RKO (cell line): ENCODE measurements around the gene TXLNG.

Experiments used
- DNase-seq: peaks from one replicate; pipeline ENCODE4 v3.0.0-alpha.2; 2016; ENCODE audit warnings: low spot score

Gene TXLNG

DNA sequence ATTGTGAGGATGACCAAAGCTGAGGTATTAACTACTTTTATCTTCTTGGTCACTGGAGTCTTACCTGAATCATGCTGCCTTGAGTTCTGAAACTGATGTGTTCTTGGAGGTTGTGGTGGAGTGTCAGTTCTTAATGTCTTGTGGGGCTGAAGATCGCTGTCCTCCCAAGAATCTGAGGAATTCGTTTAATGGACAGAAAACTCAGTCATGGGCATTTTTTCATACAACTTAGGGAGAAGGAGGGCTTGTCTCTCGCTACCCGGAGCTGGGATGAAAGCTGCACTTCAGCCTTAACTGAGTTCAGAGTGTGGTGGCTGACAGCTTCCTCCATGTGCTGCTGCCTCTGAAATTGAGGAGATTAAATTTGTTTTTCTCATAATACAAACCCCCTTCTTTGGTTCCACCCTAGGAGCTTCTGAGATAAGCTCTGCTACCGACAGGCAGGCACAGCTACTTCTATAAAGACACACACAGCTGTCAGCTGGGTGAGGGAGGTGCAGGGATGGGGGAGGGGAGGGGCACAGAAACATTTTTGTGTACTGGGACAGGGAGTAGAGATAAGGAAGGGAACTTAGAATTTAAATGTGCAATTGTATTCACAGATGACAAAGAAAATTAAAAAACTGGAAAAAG, 53.1 kb downstream of the TXLNG start:
- no peak for DNase-seq

GRCh38 chrX:16839852-16840460, 53.7 kb downstream of the TXLNG start:
- DNase-seq, result peak; percentile 48

GRCh38 chrX:16842684-16843083, 56.4 kb downstream of the TXLNG start:
- DNase-seq, result no peak

DNA sequence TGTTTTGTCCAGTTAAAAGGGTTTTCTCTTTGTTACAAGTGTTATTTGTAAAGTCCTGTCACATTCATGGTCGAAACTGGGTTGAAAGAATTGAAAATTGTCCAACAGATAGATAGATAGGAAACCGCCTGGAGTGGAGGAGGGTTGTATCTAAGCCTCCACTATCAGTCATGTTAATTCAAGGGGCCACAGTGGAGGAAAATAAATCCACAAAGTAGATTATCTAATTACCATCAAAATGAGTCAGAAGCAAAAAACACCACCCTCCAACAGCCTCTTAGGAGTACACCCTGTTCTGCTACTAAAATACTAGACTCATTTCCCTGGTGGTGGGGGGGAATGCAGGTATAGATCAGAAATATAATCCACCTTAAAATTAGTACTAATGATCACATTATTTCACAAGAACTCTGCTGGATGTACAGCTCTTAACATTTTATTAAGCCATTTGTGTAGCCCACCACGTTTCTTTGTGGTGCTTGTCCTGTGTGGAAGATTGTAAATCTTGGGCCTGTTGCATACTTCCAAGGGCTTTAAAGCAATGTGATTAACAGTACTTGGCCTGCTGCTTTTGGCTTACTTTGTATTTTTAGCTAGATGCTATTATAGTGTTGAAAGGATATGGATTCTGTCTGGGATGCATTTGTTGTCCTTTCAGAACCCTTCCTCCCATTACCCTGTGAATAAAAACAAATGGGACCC, 57.1 kb downstream of the TXLNG start:
- no peak for DNase-seq

DNA sequence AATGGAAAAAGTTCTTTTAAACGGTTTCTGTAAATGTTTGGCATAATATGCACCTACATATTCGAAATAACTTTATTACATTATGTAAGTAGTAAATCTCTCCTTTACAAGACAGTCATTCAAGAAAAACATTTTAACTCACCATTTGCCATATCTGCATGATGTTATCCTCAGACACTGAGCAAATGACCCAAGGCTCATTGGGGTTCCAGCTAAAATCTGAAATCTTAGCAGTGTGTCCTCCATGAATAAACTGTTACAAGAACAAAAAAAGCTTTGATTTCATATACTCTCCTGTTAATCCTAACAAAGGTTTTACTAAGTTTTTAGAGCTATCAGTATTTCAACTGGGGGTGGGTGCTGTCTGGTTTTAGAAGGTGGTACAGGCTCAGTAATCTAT, 59.4 kb downstream of the TXLNG start:
- DNase-seq, result no peak

DNA sequence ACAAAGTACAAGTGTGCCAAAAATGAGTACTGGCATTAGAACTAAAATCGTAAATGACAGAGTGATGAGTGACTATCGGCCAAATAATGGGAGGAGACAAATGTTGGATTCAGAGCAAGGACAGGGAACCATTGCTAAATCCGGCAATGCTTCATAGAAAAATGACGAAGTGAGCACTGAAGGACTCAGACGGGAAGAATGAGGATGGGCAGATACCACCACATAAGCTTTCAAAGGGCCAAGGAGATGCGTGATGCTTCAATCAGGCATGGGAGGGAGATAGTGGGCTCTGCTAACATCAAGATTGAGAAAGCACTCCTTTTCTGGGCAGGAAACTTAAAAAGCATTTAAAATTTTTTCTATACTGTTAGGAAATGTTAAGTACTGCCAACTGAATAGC, 62.3 kb downstream of the TXLNG start:
- no peak for DNase-seq

DNA sequence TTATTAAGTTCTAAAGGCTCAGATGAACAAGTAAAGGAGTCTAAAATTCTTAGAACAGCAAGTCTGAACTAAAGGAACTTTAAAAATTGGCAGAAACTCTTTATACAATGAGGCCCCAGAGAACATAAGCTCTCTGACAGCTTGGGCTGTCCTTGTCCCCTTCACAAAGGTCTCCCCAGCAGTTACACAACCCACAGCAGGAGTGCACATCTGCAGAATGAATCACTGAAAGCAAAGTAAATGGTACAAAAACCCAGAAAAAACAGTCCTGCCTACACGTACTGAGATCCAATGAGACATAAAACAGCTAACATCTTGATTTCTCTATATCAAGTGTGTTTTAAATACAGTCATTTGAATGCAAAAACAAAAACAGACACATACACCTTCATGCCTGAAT, 65.2 kb downstream of the TXLNG start:
- DNase-seq, result no peak

DNA sequence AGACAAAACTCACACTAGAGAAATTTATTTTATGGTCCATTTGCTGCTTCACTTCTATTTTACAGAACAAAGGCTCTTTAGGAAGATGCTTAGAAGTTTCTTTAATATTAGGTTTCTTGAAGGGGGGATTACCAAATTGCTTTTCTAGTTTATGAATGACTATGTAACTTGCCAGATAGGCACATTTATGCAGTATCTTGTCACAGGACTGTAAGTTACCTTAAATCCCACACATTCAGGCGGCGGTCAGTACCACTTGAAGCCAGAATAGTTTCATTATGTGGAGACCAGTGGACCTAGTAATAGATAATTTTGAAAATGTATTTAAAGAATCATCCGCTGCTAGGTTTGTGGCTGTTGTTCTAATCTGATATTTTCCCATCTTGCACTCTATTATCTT, 65.6 kb downstream of the TXLNG start:
- no peak for DNase-seq

DNA sequence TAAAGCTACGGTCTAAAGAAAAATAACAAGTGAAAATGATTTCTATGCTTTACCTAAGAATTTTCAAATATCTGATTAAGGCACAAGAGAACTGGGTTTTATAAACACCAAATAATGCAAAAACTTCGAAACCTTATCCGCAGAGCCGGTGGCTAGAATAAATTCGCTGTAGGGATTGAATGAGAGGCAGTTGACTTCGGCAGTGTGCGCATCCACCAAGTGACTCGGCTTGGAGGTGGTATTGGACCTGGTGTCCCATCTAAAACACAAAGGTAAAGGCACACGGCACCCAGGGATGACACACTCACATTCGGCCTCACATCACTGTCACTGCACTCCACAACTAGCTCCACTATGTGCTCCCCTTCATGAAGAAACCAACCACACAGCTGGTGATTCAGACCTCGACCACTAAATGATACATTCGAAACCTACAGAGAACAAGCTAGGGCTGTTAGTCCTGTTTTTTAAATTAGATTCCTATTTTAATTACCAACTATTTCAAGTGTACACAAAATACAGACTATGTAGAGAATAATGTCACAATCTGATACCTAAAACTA, 66.4 kb downstream of the TXLNG start:
- DNase-seq, result no peak

- no peak for DNase-seq
These were observed 67.3 kb downstream of the TXLNG start for GRCh38 chrX:16853537-16853936.

DNA sequence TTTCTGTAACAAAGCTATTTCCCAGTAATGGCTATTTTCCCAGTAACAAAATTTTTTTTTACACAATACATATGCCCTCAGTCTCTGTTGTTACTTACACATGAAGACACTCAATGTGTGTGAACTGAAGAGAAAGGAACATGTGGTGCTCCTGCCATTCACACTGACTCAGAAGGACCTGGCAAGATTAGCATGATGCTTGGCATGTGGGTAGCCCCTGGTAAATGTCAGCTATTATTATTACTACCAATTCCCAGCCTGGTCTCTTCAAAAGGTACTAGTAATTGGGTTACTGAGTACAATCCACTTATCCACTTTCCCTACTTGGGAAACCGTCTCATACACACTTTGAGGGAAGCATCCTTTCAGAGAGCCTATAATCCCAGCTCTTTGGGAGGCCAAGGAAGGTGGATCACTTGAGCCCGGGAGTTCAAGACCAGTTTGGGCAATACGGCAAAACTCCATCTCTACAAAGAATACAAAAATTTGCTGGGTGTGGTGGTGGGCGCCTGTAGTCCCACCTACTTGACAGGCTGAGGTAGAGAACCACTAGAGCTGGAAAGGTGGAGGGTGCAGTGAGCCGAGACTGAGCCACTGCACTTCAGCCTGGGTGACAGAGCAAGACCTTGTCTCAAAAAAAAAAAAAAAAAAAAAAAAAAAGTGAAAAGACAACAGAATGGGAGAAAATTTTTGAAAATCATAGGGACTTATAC, 69.3 kb downstream of the TXLNG start:
- no peak for DNase-seq

- DNase-seq, result peak; percentile 83
These were observed 69.8 kb downstream of the TXLNG start for GRCh38 chrX:16856076-16856404.

DNA sequence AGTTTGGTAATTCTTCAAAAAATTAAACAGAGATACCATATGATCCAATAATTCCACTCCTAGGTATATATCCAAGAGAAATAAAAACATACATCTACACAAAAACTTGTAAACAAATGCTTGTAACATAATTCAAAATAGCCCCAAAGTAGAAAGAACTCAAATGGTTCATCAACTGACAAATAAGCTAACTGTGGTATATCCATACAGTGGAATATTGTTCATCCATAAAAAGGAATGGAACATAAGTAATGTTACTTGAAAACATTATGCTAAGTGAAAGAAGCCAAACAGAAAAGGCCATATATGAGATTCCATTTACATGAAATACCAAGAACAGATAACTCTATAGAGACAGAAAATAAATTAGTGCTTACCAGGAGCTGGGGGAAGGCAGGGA, 70.5 kb downstream of the TXLNG start:
- DNase-seq, result no peak

DNA sequence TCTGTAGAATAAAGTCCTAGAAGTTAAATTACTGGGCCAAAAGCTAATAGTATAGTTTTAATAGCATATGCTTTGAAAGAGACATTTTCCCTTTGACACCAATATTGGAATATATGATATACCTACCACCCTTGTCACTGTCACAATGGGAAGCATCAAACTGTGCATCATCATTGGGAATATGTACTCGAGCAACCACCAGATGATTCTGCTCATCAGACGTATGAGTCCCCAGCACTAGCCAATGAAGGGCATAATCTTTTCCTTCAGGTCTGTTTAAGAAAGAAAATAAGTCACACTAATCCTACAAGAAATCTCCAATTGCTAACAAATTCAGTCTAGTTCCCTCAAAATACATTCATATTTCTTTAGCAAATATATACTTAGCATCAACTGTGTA, 76.6 kb downstream of the TXLNG start:
- DNase-seq, result no peak

DNA sequence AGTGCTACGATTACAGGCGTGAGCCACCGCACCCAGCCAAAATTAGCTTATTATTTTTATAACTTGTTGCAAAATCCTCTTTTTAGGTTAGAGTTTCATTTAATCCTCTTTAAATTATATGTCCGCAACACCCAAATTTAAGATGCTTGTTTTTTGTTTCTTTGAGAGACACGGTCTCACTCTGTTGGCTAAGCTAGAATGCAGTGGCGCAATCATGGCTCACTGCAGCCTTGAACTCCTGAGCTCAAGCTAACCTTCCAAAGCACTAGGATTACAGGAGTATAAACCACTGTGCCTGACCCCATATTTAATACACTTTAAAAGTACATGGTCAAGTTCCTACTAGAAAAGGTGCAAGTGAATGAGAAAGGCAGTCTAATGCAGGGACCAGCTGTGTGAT, 81.7 kb downstream of the TXLNG start:
- no peak for DNase-seq

DNA sequence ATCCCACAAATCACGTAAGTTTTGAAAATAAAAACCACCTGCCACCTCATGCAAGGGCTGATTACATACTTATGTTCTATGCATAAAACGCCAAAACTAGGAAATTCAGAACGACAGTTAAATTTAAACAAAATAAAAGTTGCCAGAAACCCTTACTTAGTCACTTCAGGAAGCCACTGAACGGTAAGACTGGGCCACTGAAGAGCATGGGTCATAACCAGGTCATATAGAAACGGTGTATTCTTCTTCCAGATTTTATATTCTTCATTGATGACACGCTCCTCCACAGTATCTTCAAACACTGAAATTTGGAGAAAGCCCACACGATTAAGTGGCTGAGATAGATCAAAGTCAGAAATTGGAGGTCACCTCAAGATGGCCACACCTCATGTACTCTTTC, 82.7 kb downstream of the TXLNG start:
- DNase-seq, result no peak

DNA sequence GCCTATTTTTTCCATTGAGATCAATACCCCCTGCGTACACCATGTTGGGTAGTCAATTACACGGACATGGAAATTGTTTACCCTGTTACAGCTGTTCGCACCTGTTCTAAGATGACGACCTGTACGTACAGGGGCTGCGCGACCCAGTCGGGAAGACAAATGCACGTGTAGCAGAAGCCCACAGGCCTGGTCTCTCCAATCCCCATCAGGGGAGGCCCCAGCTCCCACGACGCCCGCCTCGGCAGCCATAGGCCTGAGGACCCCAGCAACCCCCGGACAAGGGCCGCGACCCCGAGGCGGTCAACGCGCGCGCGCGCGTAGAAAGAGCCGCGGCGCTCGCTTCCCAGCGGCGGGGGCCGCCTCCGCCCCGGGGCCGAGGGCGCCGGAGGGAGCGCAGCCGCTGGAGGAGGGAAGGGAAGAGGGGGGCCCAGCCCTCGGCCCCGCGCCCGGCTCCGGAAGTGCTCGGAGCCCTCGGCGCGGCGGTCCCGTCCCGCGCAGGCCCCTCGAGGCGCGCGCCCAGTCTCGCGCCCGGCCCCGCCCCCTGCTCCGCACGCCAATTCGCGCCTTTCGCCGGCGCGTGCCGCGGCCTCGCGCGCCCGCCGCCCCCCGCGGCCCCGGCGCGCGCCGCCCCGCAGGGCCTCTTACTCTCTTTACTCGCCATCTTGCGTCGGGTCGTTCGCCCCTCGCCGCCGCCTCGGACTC, 83.3 kb downstream of the TXLNG start:
- peak; percentile 44 for DNase-seq

DNA sequence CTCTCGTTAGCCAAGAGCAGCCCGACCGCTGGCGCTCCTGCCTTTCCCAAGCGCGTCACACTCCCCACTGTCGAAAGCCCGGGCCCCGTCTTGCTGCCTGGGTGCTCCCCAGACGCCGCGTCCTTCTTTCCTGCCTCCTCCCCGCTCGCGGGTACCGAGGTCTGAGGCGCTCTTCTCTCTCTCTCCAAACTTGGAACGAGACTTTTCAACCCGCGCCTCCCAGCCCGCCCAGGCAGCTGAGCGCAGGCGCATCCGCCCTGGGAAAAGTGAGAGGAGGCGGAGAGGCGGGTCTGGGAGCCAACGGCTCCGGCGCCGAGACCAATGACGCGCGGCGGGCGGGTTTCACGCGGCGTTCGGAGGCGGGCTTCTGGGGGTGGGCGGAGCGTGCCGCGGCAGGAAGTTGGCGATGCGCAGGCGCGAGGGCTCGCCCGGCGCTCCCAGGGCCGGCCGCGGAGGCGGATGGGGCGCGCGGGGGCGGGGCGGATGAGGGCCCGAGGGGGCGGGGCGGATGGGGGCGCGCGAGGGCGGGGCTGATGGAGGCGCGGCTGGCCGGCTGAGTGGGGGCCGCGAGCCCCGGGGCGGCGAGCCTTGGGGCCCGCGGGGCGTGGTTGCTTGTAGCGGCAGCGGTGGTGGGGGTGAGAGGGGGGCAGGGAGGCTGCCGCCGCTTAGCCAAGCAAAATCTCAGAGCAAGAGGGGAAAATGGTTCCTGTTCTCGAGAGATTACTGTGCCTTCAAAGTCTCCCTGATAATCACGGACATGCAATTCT, 84.0 kb downstream of the TXLNG start, which contains the start of gene RBBP7:
Gene RBBP7, minus strand, starts transcription at position 268 of the 767 bp plus-strand sequence. CDS start 309 bp downstream, outside the sequence.
- peak; percentile 87 for DNase-seq

GRCh38 chrX:16870862-16871815, 84.9 kb downstream of the TXLNG start:
- no peak for DNase-seq

GRCh38 chrX:16873106-16873505, 86.8 kb downstream of the TXLNG start:
- DNase-seq, result no peak
